H9 (cell line): ENCODE results near the gene CHMP1A. TPM values are rescaled to one million over a fixed set of nuclear protein-coding genes. Genes with fewer than 3 reads are reported as not detected.
A peak's percentile ranks its signal among the peaks of the same experiment; 100 is the strongest.

Experiments
- DNase-seq: peaks from one replicate; pipeline ENCODE4 v3.0.0-alpha.2; 2017
- H2AFZ ChIP-seq: one replicate; pipeline ENCODE4 v1.6.1; 2013; ENCODE audit warnings: mild to moderate bottlenecking, low read length, control low read depth, moderate library complexity
- H2AK5ac ChIP-seq: 2 replicates; pipeline ENCODE4 v1.6.1; 2013; ENCODE audit warnings: low read length, control low read depth, mixed read lengths; ENCODE audit not compliant: insufficient read length
- H2BK120ac ChIP-seq: one replicate; pipeline ENCODE4 v1.6.1; 2013; ENCODE audit warnings: low read depth, mild to moderate bottlenecking, low read length, control low read depth, inconsistent platforms; ENCODE audit not compliant: poor library complexity, severe bottlenecking
- H2BK12ac ChIP-seq: 2 replicates; pipeline ENCODE4 v1.6.1; 2013; ENCODE audit warnings: low read length, control low read depth, mixed read lengths, low read depth; ENCODE audit not compliant: insufficient read length
- H2BK15ac ChIP-seq: 2 replicates; pipeline ENCODE4 v1.6.1; 2013; ENCODE audit warnings: low read depth, low read length, control low read depth
- H2BK20ac ChIP-seq: one replicate; pipeline ENCODE4 v1.6.1; 2013; ENCODE audit warnings: low read depth, mild to moderate bottlenecking, low read length, control low read depth, inconsistent platforms; ENCODE audit not compliant: poor library complexity, severe bottlenecking
- H2BK5ac ChIP-seq: 2 replicates; pipeline ENCODE4 v1.6.1; 2013; ENCODE audit warnings: low read length, control low read depth, mixed read lengths; ENCODE audit not compliant: insufficient read length
- H3K14ac ChIP-seq: 2 replicates; pipeline ENCODE4 v1.6.1; 2013; ENCODE audit warnings: low read length, control low read depth; ENCODE audit not compliant: insufficient read depth
- H3K18ac ChIP-seq: 2 replicates; pipeline ENCODE4 v1.6.1; 2013; ENCODE audit warnings: low read depth, mild to moderate bottlenecking, mixed read lengths, low read length, control low read depth; ENCODE audit not compliant: insufficient read length
- H3K23ac ChIP-seq: 2 replicates; pipeline ENCODE4 v1.6.1; 2013; ENCODE audit warnings: low read length, control low read depth, mixed read lengths, low read depth; ENCODE audit not compliant: insufficient read length
- H3K23me2 ChIP-seq: 2 replicates; pipeline ENCODE4 v1.6.1; 2013; ENCODE audit warnings: low read depth, mild to moderate bottlenecking, mixed read lengths, low read length, control low read depth; ENCODE audit not compliant: insufficient read length, poor library complexity, severe bottlenecking
- H3K27ac ChIP-seq: 2 replicates; pipeline ENCODE4 v1.5.1; 2013; ENCODE audit warnings: low read length, control low read depth, mixed read lengths, low read depth; ENCODE audit not compliant: insufficient read length
- H3K27me3 ChIP-seq: 2 replicates; pipeline ENCODE4 v1.6.1; 2013; ENCODE audit warnings: low read length, control low read depth, inconsistent platforms; ENCODE audit not compliant: insufficient read depth
- H3K4ac ChIP-seq: 2 replicates; pipeline ENCODE4 v1.6.1; 2013; ENCODE audit warnings: low read depth, mild to moderate bottlenecking, control low read depth, inconsistent platforms, low read length, moderate library complexity
- H3K4me1 ChIP-seq: 2 replicates; pipeline ENCODE4 v1.6.1; 2013; ENCODE audit warnings: low read length, control low read depth, inconsistent platforms; ENCODE audit not compliant: insufficient read depth
- H3K4me2 ChIP-seq: 2 replicates; pipeline ENCODE4 v1.6.1; 2013; ENCODE audit warnings: low read length, control low read depth, mixed read lengths; ENCODE audit not compliant: insufficient read length, insufficient read depth
- H3K56ac ChIP-seq: 2 replicates; pipeline ENCODE4 v1.6.1; 2013; ENCODE audit warnings: low read depth, mild to moderate bottlenecking, mixed read lengths, low read length, control low read depth; ENCODE audit not compliant: insufficient read length
- H3K79me1 ChIP-seq: 2 replicates; pipeline ENCODE4 v1.6.1; 2013; ENCODE audit warnings: low read depth, mild to moderate bottlenecking, moderate library complexity, low read length, control low read depth, inconsistent platforms; ENCODE audit not compliant: insufficient read depth, poor library complexity, severe bottlenecking
- H3K79me2 ChIP-seq: 2 replicates; pipeline ENCODE4 v1.6.1; 2013; ENCODE audit warnings: low read length, control low read depth, inconsistent platforms; ENCODE audit not compliant: insufficient read depth
- H3K9ac ChIP-seq: 2 replicates; pipeline ENCODE4 v1.6.1; 2013; ENCODE audit warnings: low read length, control low read depth, mixed read lengths; ENCODE audit not compliant: insufficient read length; ENCODE audit errors: extremely low read depth
- H3K9me3 ChIP-seq: one replicate; pipeline ENCODE4 v1.6.1; 2013; ENCODE audit warnings: low read depth, low read length, inconsistent platforms; ENCODE audit not compliant: control insufficient read depth
- H3T11ph ChIP-seq: one replicate; pipeline ENCODE4 v1.6.1; 2013; ENCODE audit warnings: mild to moderate bottlenecking, low read length, control low read depth, inconsistent platforms
- H4K20me1 ChIP-seq: one replicate; pipeline ENCODE4 v1.6.1; 2013; ENCODE audit not compliant: control insufficient read depth, insufficient read length, insufficient read depth
- H4K5ac ChIP-seq: 2 replicates; pipeline ENCODE4 v1.6.1; 2013; ENCODE audit warnings: low read depth, mild to moderate bottlenecking, mixed read lengths, low read length, control low read depth; ENCODE audit not compliant: insufficient read length
- H4K8ac ChIP-seq: replicated peaks from 2 replicates; pipeline ENCODE4 v1.6.1; 2013; ENCODE audit warnings: low read length, control low read depth, mixed read lengths, low read depth; ENCODE audit not compliant: insufficient read length
- H4K91ac ChIP-seq: 2 replicates; pipeline ENCODE4 v1.6.1; 2013; ENCODE audit warnings: low read depth, mild to moderate bottlenecking, moderate library complexity, mixed read lengths, low read length, control low read depth; ENCODE audit not compliant: insufficient read length
- H3K27ac Mint-ChIP-seq, 3 experiments: 2 replicates in 2 of 3; 3 replicates in 1 of 3; pipeline ENCODE4 v1.8.0; 2020 to 2021; ENCODE audit warnings: mixed read lengths in 3 of 3, mild to moderate bottlenecking in 1 of 3, moderate library complexity in 1 of 3
- H3K27me3 Mint-ChIP-seq: 2 replicates; pipeline ENCODE4 v1.8.0; 2021; ENCODE audit warnings: low read depth, mild to moderate bottlenecking, moderate library complexity, mixed read lengths
- H3K36me3 Mint-ChIP-seq, 3 experiments: 2 replicates in 2 of 3; 3 replicates in 1 of 3; pipeline ENCODE4 v1.8.0; 2020 to 2021; ENCODE audit warnings: low read depth in 3 of 3, mixed read lengths in 3 of 3; ENCODE audit not compliant: insufficient read depth in 1 of 3
- H3K4me1 Mint-ChIP-seq, 2 experiments: 2 replicates each; pipeline ENCODE4 v1.8.0; 2020; ENCODE audit warnings: mixed read lengths in 2 of 2
- H3K4me3 Mint-ChIP-seq, 2 experiments: 2 replicates in 1 of 2; 3 replicates in 1 of 2; pipeline ENCODE4 v1.8.0; 2020 to 2021; ENCODE audit warnings: mild to moderate bottlenecking in 2 of 2, mixed read lengths in 2 of 2, moderate library complexity in 1 of 2
- H3K9me3 Mint-ChIP-seq, 2 experiments: 2 replicates in 1 of 2; 3 replicates in 1 of 2; pipeline ENCODE4 v1.8.0; 2020; ENCODE audit warnings: mild to moderate bottlenecking in 2 of 2, mixed read lengths in 2 of 2, moderate library complexity in 1 of 2
- WGBS: extraction: QIAGEN DNeasy Blood & Tissue Kit; methylation state at CpG from one replicate; pipeline ENCODE4 v1.1.7; 2013; ENCODE audit warnings: missing lambda C conversion rate, low lambda C conversion rate, mixed read lengths; ENCODE audit not compliant: insufficient read length; ENCODE audit errors: extremely low coverage; 5-methylcytosine and 5-hydroxymethylcytosine counted together
- total RNA-seq: library from RNA; stranded (reverse); gene quantifications from 2 replicates; pipeline ENCODE4 v1.2.1, GENCODE V29; 2021
- TF ChIP-seq, protein P1 (sequence below): fragments of 200-600 bp; sonication (generic); conservative IDR thresholded peaks from 3 replicates; pipeline ENCODE4 v1.8.0; 2021; ENCODE audit warnings: antibody characterized with exemption, mild to moderate bottlenecking

Gene CHMP1A
- total RNA-seq, 1 experiment from 2014 or later, result 89.6 TPM

GRCh38 chr16:89616623-89617022, 40.9 kb downstream of the CHMP1A start:
- Mint-ChIP-seq H3K9me3 (peaks cover 0 to 2% of the 10 kb centered on the region in 2 experiments; a peak in 2 of 5 replicates), H3K4me1 (peaks cover 6 to 35% of the 10 kb centered on the region in 2 experiments), H3K4me3 (peak overlapping the region in 1 of 2 experiments; percentile 36; a peak in 2 of 5 replicates), H3K27me3 (no peaks in the 10 kb centered on the region; the same call in 1 of the 2 replicates), H3K36me3 (peaks cover 0 to 5% (median 3%) of the 10 kb centered on the region in 3 experiments; a peak in 3 of 7 replicates), H3K27ac (peak overlapping the region in 1 of 3 experiments; percentile 48; a peak in 1 of 7 replicates)
- TF ChIP-seq, protein P1, sequence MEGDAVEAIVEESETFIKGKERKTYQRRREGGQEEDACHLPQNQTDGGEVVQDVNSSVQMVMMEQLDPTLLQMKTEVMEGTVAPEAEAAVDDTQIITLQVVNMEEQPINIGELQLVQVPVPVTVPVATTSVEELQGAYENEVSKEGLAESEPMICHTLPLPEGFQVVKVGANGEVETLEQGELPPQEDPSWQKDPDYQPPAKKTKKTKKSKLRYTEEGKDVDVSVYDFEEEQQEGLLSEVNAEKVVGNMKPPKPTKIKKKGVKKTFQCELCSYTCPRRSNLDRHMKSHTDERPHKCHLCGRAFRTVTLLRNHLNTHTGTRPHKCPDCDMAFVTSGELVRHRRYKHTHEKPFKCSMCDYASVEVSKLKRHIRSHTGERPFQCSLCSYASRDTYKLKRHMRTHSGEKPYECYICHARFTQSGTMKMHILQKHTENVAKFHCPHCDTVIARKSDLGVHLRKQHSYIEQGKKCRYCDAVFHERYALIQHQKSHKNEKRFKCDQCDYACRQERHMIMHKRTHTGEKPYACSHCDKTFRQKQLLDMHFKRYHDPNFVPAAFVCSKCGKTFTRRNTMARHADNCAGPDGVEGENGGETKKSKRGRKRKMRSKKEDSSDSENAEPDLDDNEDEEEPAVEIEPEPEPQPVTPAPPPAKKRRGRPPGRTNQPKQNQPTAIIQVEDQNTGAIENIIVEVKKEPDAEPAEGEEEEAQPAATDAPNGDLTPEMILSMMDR, result no peak
- no peaks in the 10 kb centered on the region for H3K79me2 ChIP-seq
- no peak overlapping the region for H4K91ac ChIP-seq
- no peak overlapping the region for H3K56ac ChIP-seq
- no peak overlapping the region for H3T11ph ChIP-seq
- H2AK5ac ChIP-seq, result no peak overlapping the region
- no peak overlapping the region for H3K4ac ChIP-seq
- no peak overlapping the region for H3K9ac ChIP-seq
- no peaks in the 10 kb centered on the region for H3K79me1 ChIP-seq
- no peaks in the 10 kb centered on the region for H4K20me1 ChIP-seq
- no peak overlapping the region for H3K27ac ChIP-seq
- no peak overlapping the region for H3K14ac ChIP-seq
- no peak overlapping the region for H2BK20ac ChIP-seq
- no peaks in the 10 kb centered on the region for H3K9me3 ChIP-seq
- no peak overlapping the region for H2BK120ac ChIP-seq
- no peak overlapping the region for H4K5ac ChIP-seq
- H3K4me1 ChIP-seq, result no peaks in the 10 kb centered on the region; the same call in 1 of the 2 replicates
- no CpG with 5 or more reads among the region's 20 CpGs for WGBS
- H2BK12ac ChIP-seq, result no peak overlapping the region
- no peak for DNase-seq
- no peak overlapping the region for H3K18ac ChIP-seq
- H3K4me2 ChIP-seq, result no peak overlapping the region
- H3K23ac ChIP-seq, result no peak overlapping the region
- H2BK15ac ChIP-seq, result no peak overlapping the region
- no peak overlapping the region for H4K8ac ChIP-seq
- no peak overlapping the region for H2BK5ac ChIP-seq
- no peaks in the 10 kb centered on the region for H3K23me2 ChIP-seq
- H2AFZ ChIP-seq, result no peak overlapping the region
- H3K27me3 ChIP-seq, result no peaks in the 10 kb centered on the region
